Activated naive CD4-positive, alpha-beta T cell treated with anti-CD3 and anti-CD28 coated beads for 36 hours (primary cell): ENCODE data around the gene RAVER1. TPM values are rescaled to one million over a fixed set of nuclear protein-coding genes. Genes with fewer than 3 reads are reported as not detected.
A peak's percentile ranks its signal among the peaks of the same experiment; 100 is the strongest.

Experiments
- CTCF ChIA-PET: fragments of 350-600 bp; sonication (Branson Sonifier 250); formaldehyde crosslinking; loops from one replicate; lab custom pipeline; 2021; ENCODE audit warnings: antibody characterized with exemption; lab: Charles Lee
- DNase-seq: peaks from one replicate; pipeline ENCODE4 v3.0.0-alpha.2; 2020
- H3K27ac Mint-ChIP-seq: one replicate; pipeline ENCODE4 v1.8.0; 2021; ENCODE audit warnings: mild to moderate bottlenecking, mixed read lengths
- H3K27me3 Mint-ChIP-seq: one replicate; pipeline ENCODE4 v1.8.0; 2021; ENCODE audit warnings: low read depth, mixed read lengths
- H3K36me3 Mint-ChIP-seq: one replicate; pipeline ENCODE4 v1.8.0; 2021; ENCODE audit warnings: low read depth, mixed read lengths
- H3K4me1 Mint-ChIP-seq: one replicate; pipeline ENCODE4 v1.8.0; 2021; ENCODE audit warnings: low read depth, mixed read lengths
- H3K4me3 Mint-ChIP-seq: one replicate; pipeline ENCODE4 v1.8.0; 2021; ENCODE audit warnings: mild to moderate bottlenecking, moderate library complexity, mixed read lengths
- H3K9me3 Mint-ChIP-seq: one replicate; pipeline ENCODE4 v1.8.0; 2021; ENCODE audit warnings: mixed read lengths
- intact Hi-C: fragments of 100-400 bp; cut with micrococcal nuclease; formaldehyde crosslinking; loops from one replicate; pipeline ENCODE4 v1.15.1; 2023
- total RNA-seq, 2 experiments: library from RNA; stranded (reverse); gene quantifications; one replicate each; pipeline ENCODE4 v1.2.3, GENCODE V29; 2021

Gene RAVER1
- total RNA-seq, 2 experiments from 2014 or later, result 63.0 to 69.0 TPM

GRCh38 chr19:10306327-10306726 is 27.0 kb downstream of the RAVER1 start:
- H3K4me1 Mint-ChIP-seq, result no peaks in the 10 kb centered on the region
- no peak overlapping the region for H3K4me3 Mint-ChIP-seq
- CTCF ChIA-PET, result interaction anchor here (1.5 kb wide), 1 partner anchor 37 kb away, joined by 4 read pairs; no protein-coding TSS in a partner anchor

GRCh38 chr19:10305139-10305806 is 28.1 kb downstream of the RAVER1 start:
- no peak overlapping the region for H3K27ac Mint-ChIP-seq
- H3K4me1 Mint-ChIP-seq, result no peaks in the 10 kb centered on the region
- no peaks in the 10 kb centered on the region for H3K27me3 Mint-ChIP-seq
- no peaks in the 10 kb centered on the region for H3K9me3 Mint-ChIP-seq
- DNase-seq, result no peak
- no peak overlapping the region for H3K4me3 Mint-ChIP-seq
- intact Hi-C loops, result no loop called here
- CTCF ChIA-PET, result interaction anchor here (1.5 kb wide), 1 partner anchor 36 kb away, joined by 4 read pairs; no protein-coding TSS in a partner anchor
- H3K36me3 Mint-ChIP-seq, result peaks cover 4% of the 10 kb centered on the region

More at GRCh38 chr19:10306327-10306726, 27.0 kb downstream of the RAVER1 start:
- Mint-ChIP-seq H3K27ac (no peak overlapping the region), H3K36me3 (peaks cover 6% of the 10 kb centered on the region), H3K27me3 (no peaks in the 10 kb centered on the region), H3K9me3 (no peaks in the 10 kb centered on the region)
- no peak for DNase-seq
- intact Hi-C loops, result no loop called here

- H3K36me3 Mint-ChIP-seq, result peaks cover 1% of the 10 kb centered on the region
- H3K27me3 Mint-ChIP-seq, result peaks cover 12% of the 10 kb centered on the region
- H3K4me1 Mint-ChIP-seq, result peaks cover 10% of the 10 kb centered on the region
- no peak overlapping the region for H3K4me3 Mint-ChIP-seq
- intact Hi-C loops, result no loop called here
- no peak overlapping the region for H3K27ac Mint-ChIP-seq
- CTCF ChIA-PET, result interaction anchor here (0.6 to 1.3 kb wide), 3 partner anchors 16 to 233 kb away, joined by 3 to 6 read pairs (median 4); partner anchors contain the start of gene FDX2
- DNase-seq, result no peak
- no peaks in the 10 kb centered on the region for H3K9me3 Mint-ChIP-seq
Observed at GRCh38 chr19:10299545-10300458, 33.5 kb downstream of the RAVER1 start.

GRCh38 chr19:10295847-10296591 is 37.3 kb downstream of the RAVER1 start:
- H3K4me3 Mint-ChIP-seq, result peak overlapping the region; percentile 56
- peaks cover 50% of the 10 kb centered on the region for H3K27me3 Mint-ChIP-seq
- intact Hi-C loops, result loop anchor here (1.0 kb wide), 1 partner anchor 9 kb away; no protein-coding TSS in a partner anchor
- CTCF ChIA-PET, result interaction anchor here (0.6 to 1.0 kb wide), 2 partner anchors 25 to 117 kb away, joined by 4 read pairs; partner anchors contain the start of gene ICAM1
- peaks cover 38% of the 10 kb centered on the region for H3K4me1 Mint-ChIP-seq
- H3K36me3 Mint-ChIP-seq, result peaks cover 1% of the 10 kb centered on the region
- H3K9me3 Mint-ChIP-seq, result no peaks in the 10 kb centered on the region
- DNase-seq, result no peak
- H3K27ac Mint-ChIP-seq, result no peak overlapping the region

- H3K4me1 Mint-ChIP-seq, result peaks cover 42% of the 10 kb centered on the region
- CTCF ChIA-PET, result no interaction called here
- H3K27ac Mint-ChIP-seq, result no peak overlapping the region
- H3K36me3 Mint-ChIP-seq, result peaks cover 1% of the 10 kb centered on the region
- peak overlapping the region; percentile 56 for H3K4me3 Mint-ChIP-seq
- no peaks in the 10 kb centered on the region for H3K9me3 Mint-ChIP-seq
- intact Hi-C loops, result loop anchor here (1.0 kb wide), 1 partner anchor 8 kb away; no protein-coding TSS in a partner anchor
- H3K27me3 Mint-ChIP-seq, result peaks cover 56% of the 10 kb centered on the region
- peak; percentile 61 for DNase-seq
Observed at GRCh38 chr19:10295305-10295846, 38.0 kb downstream of the RAVER1 start.

GRCh38 chr19:10294368-10294697 is 39.0 kb downstream of the RAVER1 start:
- Mint-ChIP-seq H3K4me3 (no peak overlapping the region), H3K9me3 (no peaks in the 10 kb centered on the region), H3K27me3 (peaks cover 60% of the 10 kb centered on the region), H3K27ac (no peak overlapping the region), H3K36me3 (peaks cover 1% of the 10 kb centered on the region), H3K4me1 (peaks cover 48% of the 10 kb centered on the region)
- intact Hi-C loops, result no loop called here
- CTCF ChIA-PET, result no interaction called here
- DNase-seq, result no peak

GRCh38 chr19:10293637-10294367 is 39.5 kb downstream of the RAVER1 start:
- Mint-ChIP-seq H3K36me3 (peaks cover 1% of the 10 kb centered on the region), H3K4me1 (peaks cover 54% of the 10 kb centered on the region), H3K4me3 (no peak overlapping the region), H3K27ac (no peak overlapping the region), H3K27me3 (peaks cover 63% of the 10 kb centered on the region), H3K9me3 (no peaks in the 10 kb centered on the region)
- intact Hi-C loops, result no loop called here
- DNase-seq, result no peak
- CTCF ChIA-PET, result no interaction called here

GRCh38 chr19:10292789-10293636 is 40.3 kb downstream of the RAVER1 start:
- peaks cover 70% of the 10 kb centered on the region for H3K27me3 Mint-ChIP-seq
- H3K36me3 Mint-ChIP-seq, result peaks cover 1% of the 10 kb centered on the region
- peaks cover 59% of the 10 kb centered on the region for H3K4me1 Mint-ChIP-seq
- no peak for DNase-seq
- intact Hi-C loops, result no loop called here
- no peaks in the 10 kb centered on the region for H3K9me3 Mint-ChIP-seq
- peak overlapping the region; percentile 25 for H3K4me3 Mint-ChIP-seq
- CTCF ChIA-PET, result no interaction called here
- no peak overlapping the region for H3K27ac Mint-ChIP-seq

- DNase-seq, result peak; percentile 80
- peaks cover 66% of the 10 kb centered on the region for H3K4me1 Mint-ChIP-seq
- H3K27ac Mint-ChIP-seq, result no peak overlapping the region
- H3K36me3 Mint-ChIP-seq, result peaks cover 1% of the 10 kb centered on the region
- CTCF ChIA-PET, result interaction anchor here (1.0 to 1.7 kb wide), 4 partner anchors 21 to 98 kb away, joined by 3 to 11 read pairs (median 7); partner anchors contain the start of genes ICAM1 and RAVER1
- H3K4me3 Mint-ChIP-seq, result peak overlapping the region; percentile 52
- intact Hi-C loops, result no loop called here
- H3K27me3 Mint-ChIP-seq, result peaks cover 77% of the 10 kb centered on the region
- H3K9me3 Mint-ChIP-seq, result no peaks in the 10 kb centered on the region
Observed at GRCh38 chr19:10292206-10292788, 41.0 kb downstream of the RAVER1 start.

GRCh38 chr19:10291554-10292205 is 41.6 kb downstream of the RAVER1 start:
- H3K27ac Mint-ChIP-seq, result no peak overlapping the region
- peaks cover 73% of the 10 kb centered on the region for H3K4me1 Mint-ChIP-seq

More at GRCh38 chr19:10291554-10292205, 41.6 kb downstream of the RAVER1 start:
- CTCF ChIA-PET, result interaction anchor here (0.6 to 1.7 kb wide), 5 partner anchors 20 to 100 kb away, joined by 3 to 11 read pairs (median 7); partner anchors contain the start of genes ICAM1 and RAVER1
- peak overlapping the region; percentile 52 for H3K4me3 Mint-ChIP-seq
- peaks cover 79% of the 10 kb centered on the region for H3K27me3 Mint-ChIP-seq
- intact Hi-C loops, result no loop called here
- peaks cover 1% of the 10 kb centered on the region for H3K36me3 Mint-ChIP-seq
- H3K9me3 Mint-ChIP-seq, result no peaks in the 10 kb centered on the region
- no peak for DNase-seq
